ENCODE results near the gene ZNF784. TPM values are rescaled to one million over a fixed set of nuclear protein-coding genes. Genes with fewer than 3 reads are reported as not detected.

The ZNF784 gene
- total and polyA plus RNA-seq, 4 donors, result 0.79 to 6.0 (median 3.8) TPM

DNA sequence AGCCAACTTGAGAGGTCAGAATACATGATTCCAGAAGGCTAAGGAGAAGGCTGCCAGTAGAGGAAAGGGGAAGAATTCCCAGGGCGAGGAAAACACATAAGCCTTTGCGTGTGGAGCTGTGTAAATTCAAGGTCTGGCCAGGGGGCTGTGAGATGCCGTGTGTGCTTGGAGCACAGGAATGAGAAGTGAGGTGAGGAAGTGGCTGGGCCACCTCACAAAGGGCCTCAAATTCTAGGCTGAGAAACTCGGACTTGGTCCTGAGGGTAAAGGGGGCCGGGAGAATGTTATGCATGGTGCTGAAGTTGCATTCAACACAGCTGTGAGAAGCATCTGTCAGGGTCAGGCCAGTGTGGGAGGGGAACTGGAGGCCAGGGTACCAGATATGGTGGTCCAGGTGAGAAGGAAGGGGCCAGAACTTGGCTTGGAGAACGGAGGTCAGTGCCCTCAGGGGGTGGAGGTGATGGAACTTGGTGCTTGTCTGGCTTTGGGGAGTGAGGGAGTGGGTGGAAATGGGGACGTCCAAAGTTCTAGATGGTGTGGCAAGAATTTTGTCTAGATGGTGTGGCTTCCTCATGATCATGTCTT, 11.6 kb upstream of the ZNF784 start:
- H3K9me3 ChIP-seq (ENCODE audit: control insufficient read depth in 4 of 4, low read length in 3 of 4), result no peaks in the 10 kb centered on the region
- peak overlapping the region; percentile 91 to 97 for H3K27ac ChIP-seq (ENCODE audit: low read depth in 1 of 2, low read length in 2 of 2)
- H3K4me1 ChIP-seq (ENCODE audit: control insufficient read depth in 4 of 4, insufficient read depth in 4 of 4, low read length in 3 of 4), result peaks cover 16 to 54% (median 35%) of the 10 kb centered on the region in 4 donors
- H3K4me3 ChIP-seq (ENCODE audit: low read depth in 1 of 3, low read length in 3 of 3), result peak overlapping the region; percentile 67 to 100 (median 98)
- no peak for DNase-seq (ENCODE audit: low spot score)
- 58% methylated on average over 7 of the region's 7 CpGs for WGBS
- peak overlapping the region; percentile 93 to 99 for H3K9ac ChIP-seq (ENCODE audit: low read depth in 1 of 2, low read length in 2 of 2)
- no peaks in the 10 kb centered on the region for H3K36me3 ChIP-seq (ENCODE audit: control insufficient read depth in 4 of 4, insufficient read depth in 3 of 4, low read depth in 1 of 4, low read length in 3 of 4)
- no peak for TF ChIP-seq GABPA (IDR thresholded peaks at IDR 0.05 in 1 of 2, conservative IDR thresholded peaks at IDR 0.05 in 1 of 2)
- no peak for TF ChIP-seq FOXA2 (IDR thresholded peaks at IDR 0.05)
- no peak for TF ChIP-seq TAF1 (conservative IDR thresholded peaks at IDR 0.05)
- TF ChIP-seq RXRA (IDR thresholded peaks at IDR 0.05), result no peak
- TF ChIP-seq FOXA1 (IDR thresholded peaks at IDR 0.05), result no peak
- no peak for TF ChIP-seq JUND (IDR thresholded peaks at IDR 0.05)
- TF ChIP-seq EGR1 (IDR thresholded peaks at IDR 0.05; ENCODE audit: low read depth in 2 of 2), result no peak
- TF ChIP-seq SP1 (IDR thresholded peaks at IDR 0.05), result no peak
- TF ChIP-seq RAD21 (IDR thresholded peaks at IDR 0.05), result no peak
- TF ChIP-seq, protein P1, sequence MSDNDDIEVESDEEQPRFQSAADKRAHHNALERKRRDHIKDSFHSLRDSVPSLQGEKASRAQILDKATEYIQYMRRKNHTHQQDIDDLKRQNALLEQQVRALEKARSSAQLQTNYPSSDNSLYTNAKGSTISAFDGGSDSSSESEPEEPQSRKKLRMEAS (IDR thresholded peaks at IDR 0.05), result no peak
- no peak for TF ChIP-seq YY1 (IDR thresholded peaks at IDR 0.05)
- TF ChIP-seq HNF4G (IDR thresholded peaks at IDR 0.05), result no peak
- TF ChIP-seq, protein P2, sequence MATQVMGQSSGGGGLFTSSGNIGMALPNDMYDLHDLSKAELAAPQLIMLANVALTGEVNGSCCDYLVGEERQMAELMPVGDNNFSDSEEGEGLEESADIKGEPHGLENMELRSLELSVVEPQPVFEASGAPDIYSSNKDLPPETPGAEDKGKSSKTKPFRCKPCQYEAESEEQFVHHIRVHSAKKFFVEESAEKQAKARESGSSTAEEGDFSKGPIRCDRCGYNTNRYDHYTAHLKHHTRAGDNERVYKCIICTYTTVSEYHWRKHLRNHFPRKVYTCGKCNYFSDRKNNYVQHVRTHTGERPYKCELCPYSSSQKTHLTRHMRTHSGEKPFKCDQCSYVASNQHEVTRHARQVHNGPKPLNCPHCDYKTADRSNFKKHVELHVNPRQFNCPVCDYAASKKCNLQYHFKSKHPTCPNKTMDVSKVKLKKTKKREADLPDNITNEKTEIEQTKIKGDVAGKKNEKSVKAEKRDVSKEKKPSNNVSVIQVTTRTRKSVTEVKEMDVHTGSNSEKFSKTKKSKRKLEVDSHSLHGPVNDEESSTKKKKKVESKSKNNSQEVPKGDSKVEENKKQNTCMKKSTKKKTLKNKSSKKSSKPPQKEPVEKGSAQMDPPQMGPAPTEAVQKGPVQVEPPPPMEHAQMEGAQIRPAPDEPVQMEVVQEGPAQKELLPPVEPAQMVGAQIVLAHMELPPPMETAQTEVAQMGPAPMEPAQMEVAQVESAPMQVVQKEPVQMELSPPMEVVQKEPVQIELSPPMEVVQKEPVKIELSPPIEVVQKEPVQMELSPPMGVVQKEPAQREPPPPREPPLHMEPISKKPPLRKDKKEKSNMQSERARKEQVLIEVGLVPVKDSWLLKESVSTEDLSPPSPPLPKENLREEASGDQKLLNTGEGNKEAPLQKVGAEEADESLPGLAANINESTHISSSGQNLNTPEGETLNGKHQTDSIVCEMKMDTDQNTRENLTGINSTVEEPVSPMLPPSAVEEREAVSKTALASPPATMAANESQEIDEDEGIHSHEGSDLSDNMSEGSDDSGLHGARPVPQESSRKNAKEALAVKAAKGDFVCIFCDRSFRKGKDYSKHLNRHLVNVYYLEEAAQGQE (IDR thresholded peaks at IDR 0.05), result no peak
- TF ChIP-seq, protein P3, sequence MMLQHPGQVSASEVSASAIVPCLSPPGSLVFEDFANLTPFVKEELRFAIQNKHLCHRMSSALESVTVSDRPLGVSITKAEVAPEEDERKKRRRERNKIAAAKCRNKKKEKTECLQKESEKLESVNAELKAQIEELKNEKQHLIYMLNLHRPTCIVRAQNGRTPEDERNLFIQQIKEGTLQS (IDR thresholded peaks at IDR 0.05), result no peak
- H3K27me3 ChIP-seq (ENCODE audit: control insufficient read depth in 4 of 4, insufficient read depth in 4 of 4, low read length in 3 of 4), result no peaks in the 10 kb centered on the region

DNA sequence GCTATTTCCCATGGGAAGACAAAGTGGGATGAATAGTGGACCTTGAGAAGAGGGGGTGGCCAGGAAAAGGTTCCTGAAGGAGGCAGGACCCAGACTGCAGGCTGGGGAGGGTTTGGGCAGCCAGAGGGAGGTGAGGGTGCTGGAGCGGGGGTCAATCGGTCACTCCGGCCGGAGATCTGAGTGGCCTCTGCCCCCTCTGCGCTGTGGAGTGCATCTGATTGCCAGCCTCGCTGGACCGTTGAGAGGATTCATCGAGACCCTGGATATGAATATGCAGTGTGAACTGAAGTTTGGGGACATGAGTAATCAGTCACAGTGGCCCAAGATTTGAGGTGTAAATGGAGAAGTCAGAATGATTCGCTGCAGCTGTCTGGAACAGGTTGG, 11.0 kb upstream of the ZNF784 start:
- H3K36me3 ChIP-seq (ENCODE audit: control insufficient read depth in 4 of 4, insufficient read depth in 3 of 4, low read depth in 1 of 4, low read length in 3 of 4), result no peaks in the 10 kb centered on the region
- TF ChIP-seq, protein P4, sequence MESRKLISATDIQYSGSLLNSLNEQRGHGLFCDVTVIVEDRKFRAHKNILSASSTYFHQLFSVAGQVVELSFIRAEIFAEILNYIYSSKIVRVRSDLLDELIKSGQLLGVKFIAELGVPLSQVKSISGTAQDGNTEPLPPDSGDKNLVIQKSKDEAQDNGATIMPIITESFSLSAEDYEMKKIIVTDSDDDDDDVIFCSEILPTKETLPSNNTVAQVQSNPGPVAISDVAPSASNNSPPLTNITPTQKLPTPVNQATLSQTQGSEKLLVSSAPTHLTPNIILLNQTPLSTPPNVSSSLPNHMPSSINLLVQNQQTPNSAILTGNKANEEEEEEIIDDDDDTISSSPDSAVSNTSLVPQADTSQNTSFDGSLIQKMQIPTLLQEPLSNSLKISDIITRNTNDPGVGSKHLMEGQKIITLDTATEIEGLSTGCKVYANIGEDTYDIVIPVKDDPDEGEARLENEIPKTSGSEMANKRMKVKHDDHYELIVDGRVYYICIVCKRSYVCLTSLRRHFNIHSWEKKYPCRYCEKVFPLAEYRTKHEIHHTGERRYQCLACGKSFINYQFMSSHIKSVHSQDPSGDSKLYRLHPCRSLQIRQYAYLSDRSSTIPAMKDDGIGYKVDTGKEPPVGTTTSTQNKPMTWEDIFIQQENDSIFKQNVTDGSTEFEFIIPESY (IDR thresholded peaks at IDR 0.05), result no peak
- TF ChIP-seq, protein P3 (IDR thresholded peaks at IDR 0.05), result no peak
- no peak for TF ChIP-seq SP1 (IDR thresholded peaks at IDR 0.05)
- peak in 1 of 2 donors; percentile 5 for TF ChIP-seq HNF4A (conservative IDR thresholded peaks at IDR 0.05)
- no peak for TF ChIP-seq TAF1 (conservative IDR thresholded peaks at IDR 0.05)
- no peak for TF ChIP-seq FOXA2 (IDR thresholded peaks at IDR 0.05)
- no peaks in the 10 kb centered on the region for H3K27me3 ChIP-seq (ENCODE audit: control insufficient read depth in 4 of 4, insufficient read depth in 4 of 4, low read length in 3 of 4)
- peaks cover 16 to 51% (median 32%) of the 10 kb centered on the region in 4 donors for H3K4me1 ChIP-seq (ENCODE audit: control insufficient read depth in 4 of 4, insufficient read depth in 4 of 4, low read length in 3 of 4)
- peak overlapping the region; percentile 91 to 97 for H3K27ac ChIP-seq (ENCODE audit: low read depth in 1 of 2, low read length in 2 of 2)
- peak overlapping the region; percentile 93 to 99 for H3K9ac ChIP-seq (ENCODE audit: low read depth in 1 of 2, low read length in 2 of 2)
- no peaks in the 10 kb centered on the region for H3K9me3 ChIP-seq (ENCODE audit: control insufficient read depth in 4 of 4, low read length in 3 of 4)
- WGBS, result 5% methylated on average over 9 of the region's 9 CpGs
- DNase-seq (ENCODE audit: low spot score), result no peak
- peak overlapping the region; percentile 67 to 100 (median 98) for H3K4me3 ChIP-seq (ENCODE audit: low read depth in 1 of 3, low read length in 3 of 3)
